Neural cell (in vitro differentiated cells): ENCODE measurements around the gene ENO4. TPM values are rescaled to one million over a fixed set of nuclear protein-coding genes. Genes with fewer than 3 reads are reported as not detected.

Experiments
- H2AFZ ChIP-seq: fragments of 200-600, 300-800 bp; sonication (generic), shearing (Covaris generic); 2 replicates; pipeline ENCODE4 v1.6.0; 2014; ENCODE audit warnings: low read depth, mild to moderate bottlenecking, antibody characterized with exemption, low read length, moderate library complexity
- H3F3A ChIP-seq: fragments of 200-600 bp; shearing (Covaris generic); 2 replicates; pipeline ENCODE4 v1.6.1; 2016; ENCODE audit warnings: mild to moderate bottlenecking, moderate library complexity, mixed read lengths, antibody characterized with exemption, low read length; ENCODE audit not compliant: insufficient read depth, poor library complexity, severe bottlenecking
- H3K27ac ChIP-seq: fragments of 200-600, 300-800 bp; sonication (generic), shearing (Covaris generic); 2 replicates; pipeline ENCODE4 v1.5.1; 2014; ENCODE audit warnings: mild to moderate bottlenecking, low read length, moderate library complexity
- H3K27me3 ChIP-seq: fragments of 300-800, 200-600 bp; sonication (generic), shearing (Covaris generic); 2 replicates; pipeline ENCODE4 v1.6.0; 2014; ENCODE audit warnings: mild to moderate bottlenecking, low read depth, low read length, moderate library complexity; ENCODE audit not compliant: insufficient read depth
- H3K36me3 ChIP-seq: fragments of 300-800, 200-600 bp; sonication (generic), shearing (Covaris generic); 2 replicates; pipeline ENCODE4 v1.5.1; 2014; ENCODE audit warnings: mild to moderate bottlenecking, antibody characterized with exemption, low read length, moderate library complexity; ENCODE audit not compliant: insufficient read depth
- H3K4me2 ChIP-seq: fragments of 300-800, 200-600 bp; sonication (generic), shearing (Covaris generic); 2 replicates; pipeline ENCODE4 v1.6.0; 2014; ENCODE audit warnings: mild to moderate bottlenecking, low read length
- H3K4me3 ChIP-seq: fragments of 300-800, 200-600 bp; sonication (generic), shearing (Covaris generic); 2 replicates; pipeline ENCODE4 v1.5.1; 2014; ENCODE audit warnings: mild to moderate bottlenecking, low read length, moderate library complexity
- H3K79me2 ChIP-seq: fragments of 200-600 bp; shearing (Covaris generic); replicated peaks from 2 replicates; pipeline ENCODE4 v1.6.0; 2014; ENCODE audit warnings: mild to moderate bottlenecking, low read length, moderate library complexity; ENCODE audit not compliant: insufficient read depth
- H3K9ac ChIP-seq: fragments of 300-800, 200-600 bp; sonication (generic), shearing (Covaris generic); 2 replicates; pipeline ENCODE4 v1.6.1; 2016; ENCODE audit warnings: mild to moderate bottlenecking, low read length, mixed read lengths
- H3K9me2 ChIP-seq: fragments of 200-600 bp; shearing (Covaris generic); 2 replicates; pipeline ENCODE4 v1.6.1; 2016; ENCODE audit warnings: mild to moderate bottlenecking, low read length, mixed read lengths; ENCODE audit not compliant: insufficient read depth
- H3K9me3 ChIP-seq: fragments of 200-600, 300-800 bp; sonication (generic), shearing (Covaris generic); 2 replicates; pipeline ENCODE4 v1.6.1; 2016; ENCODE audit warnings: mild to moderate bottlenecking, mixed run types, low read length, moderate library complexity, mixed read lengths
- H4K20me1 ChIP-seq: fragments of 200-600 bp; shearing (Covaris generic); 2 replicates; pipeline ENCODE4 v1.6.1; 2016; ENCODE audit warnings: mild to moderate bottlenecking, mixed run types; ENCODE audit not compliant: insufficient read depth
- CTCF ChIP-seq: fragments of 450-650 bp; IDR thresholded peaks from 2 replicates; pipeline ENCODE4 v1.5.1; 2014; ENCODE audit warnings: antibody characterized with exemption, mild to moderate bottlenecking, moderate library complexity; ENCODE audit not compliant: poor library complexity, severe bottlenecking
- POLR2AphosphoS5 ChIP-seq: IDR thresholded peaks from 2 replicates; pipeline ENCODE4 v1.6.1; 2012
- RAD21 ChIP-seq: fragments of 450-650 bp; conservative IDR thresholded peaks from 2 replicates; pipeline ENCODE4 v1.6.1; 2014; ENCODE audit warnings: antibody characterized with exemption, mild to moderate bottlenecking, moderate library complexity
- REST ChIP-seq: IDR thresholded peaks from 2 replicates; pipeline ENCODE4 v1.6.1; 2012; ENCODE audit warnings: borderline replicate concordance
- TAF1 ChIP-seq: IDR thresholded peaks from 2 replicates; pipeline ENCODE4 v1.6.1; 2012; ENCODE audit warnings: low read depth
- polyA plus RNA-seq: library from polyadenylated mRNA; depleted of rRNA; stranded (reverse); fragments of >200 nt; gene quantifications from 2 replicates; pipeline ENCODE4 v1.2.3, GENCODE V29; 2014

ENO4 gene
- polyA plus RNA-seq, 1 donor from 2014 or later = 0.51 TPM

GRCh38 chr10:116848944-116849247 is 403 bp upstream of the ENO4 start:
- Histone ChIP-seq H3K27me3 (no peaks in the 10 kb centered on the region), H3K36me3 (no peaks in the 10 kb centered on the region), H3F3A (peaks cover 7% of the 10 kb centered on the region), H3K79me2 (no peaks in the 10 kb centered on the region), H3K9me2 (no peaks in the 10 kb centered on the region), H3K4me2 (peak overlapping the region; percentile 95), H2AFZ (peak overlapping the region; percentile 93), H3K4me3 (peak overlapping the region; percentile 90), H3K27ac (peak overlapping the region; percentile 97), H3K9me3 (no peaks in the 10 kb centered on the region), H4K20me1 (no peaks in the 10 kb centered on the region), H3K9ac (peak overlapping the region; percentile 94)
- no peak for TF ChIP-seq POLR2AphosphoS5

GRCh38 chr10:116850058-116850611 is 836 bp downstream of the ENO4 start:
- peak overlapping the region; percentile 97 for H3K27ac ChIP-seq

More at GRCh38 chr10:116850058-116850611, 836 bp downstream of the ENO4 start:
- H3K27me3 ChIP-seq = no peaks in the 10 kb centered on the region
- peak overlapping the region; percentile 90 for H3K4me3 ChIP-seq
- no peaks in the 10 kb centered on the region for H3K79me2 ChIP-seq
- H3K9me3 ChIP-seq = no peaks in the 10 kb centered on the region
- TF ChIP-seq REST (no peak), RAD21 (no peak), TAF1 (no peak), CTCF (no peak), POLR2AphosphoS5 (no peak)
- H4K20me1 ChIP-seq = no peaks in the 10 kb centered on the region
- no peaks in the 10 kb centered on the region for H3K9me2 ChIP-seq
- H3K9ac ChIP-seq = peak overlapping the region; percentile 94
- peak overlapping the region; percentile 36 for H3K4me2 ChIP-seq
- H3F3A ChIP-seq = peaks cover 7% of the 10 kb centered on the region
- H2AFZ ChIP-seq = peak overlapping the region; percentile 93
- no peaks in the 10 kb centered on the region for H3K36me3 ChIP-seq
